Fibroblast of the aortic adventitia (primary cell): ENCODE data around the gene NPAT. TPM values are rescaled to one million over a fixed set of nuclear protein-coding genes. Genes with fewer than 3 reads are reported as not detected.

Source experiments
- DNase-seq: peaks from one replicate; pipeline ENCODE4 v3.0.0-alpha.2; 2010; ENCODE audit warnings: low read depth
- H3K4me3 ChIP-seq: 2 replicates; pipeline ENCODE4 v1.5.1; 2011; ENCODE audit warnings: low read depth, mild to moderate bottlenecking, control low read depth, low read length, moderate library complexity
- CTCF ChIP-seq: IDR thresholded peaks from 2 replicates; pipeline ENCODE4 v1.5.1; 2011; ENCODE audit warnings: mild to moderate bottlenecking, low read length, control low read depth, inconsistent platforms; ENCODE audit not compliant: insufficient read depth
- total RNA-seq: library from RNA; depleted of rRNA; stranded (reverse); fragments of >200 nt; gene quantifications from 2 replicates; pipeline ENCODE4 v1.2.3, GENCODE V29; 2012; ENCODE audit warnings: low replicate concordance

NPAT gene
- total RNA-seq, 1 donor, result 28.9 TPM

- H3K4me3 ChIP-seq, result no peak overlapping the region
- DNase-seq, result no peak
- no peak for TF ChIP-seq CTCF
These were observed 19.0 kb upstream of the NPAT start for GRCh38 chr11:108241330-108242037.

- no peak overlapping the region for H3K4me3 ChIP-seq
These were observed 16.6 kb upstream of the NPAT start for GRCh38 chr11:108239076-108239475.

GRCh38 chr11:108237058-108237481, 14.6 kb upstream of the NPAT start:
- TF ChIP-seq CTCF, result no peak
- no peak for DNase-seq
- H3K4me3 ChIP-seq, result no peak overlapping the region

More at GRCh38 chr11:108239076-108239475, 16.6 kb upstream of the NPAT start:
- no peak for TF ChIP-seq CTCF
- DNase-seq, result no peak

GRCh38 chr11:108235633-108236032, 13.2 kb upstream of the NPAT start:
- DNase-seq, result no peak
- TF ChIP-seq CTCF, result no peak
- no peak overlapping the region for H3K4me3 ChIP-seq

GRCh38 chr11:108235192-108235591, 12.8 kb upstream of the NPAT start:
- no peak for DNase-seq
- no peak overlapping the region for H3K4me3 ChIP-seq
- no peak for TF ChIP-seq CTCF

- H3K4me3 ChIP-seq, result no peak overlapping the region
- TF ChIP-seq CTCF, result no peak
- no peak for DNase-seq
These were observed 11.0 kb upstream of the NPAT start for GRCh38 chr11:108233277-108233945.
